ENCODE measurements around the gene BCAP29. TPM values are rescaled to one million over a fixed set of nuclear protein-coding genes. Genes with fewer than 3 reads are reported as not detected.

Gene BCAP29
- total and polyA plus RNA-seq, 2 of the 8 experiments (the other 6 are each of a cell fraction or from before 2014, with no cell fraction given) = 6.8 to 18.1 TPM

- TF ChIP-seq SIN3A (conservative IDR thresholded peaks at IDR 0.05 in 1 of 2, IDR thresholded peaks at IDR 0.05 in 1 of 2; ENCODE audit: low read depth in 1 of 2, low read length in 2 of 2) = peak in 1 of 2 experiments; percentile 31; a peak in 1 of 4 replicates
- TF ChIP-seq CHD2 (IDR thresholded peaks at IDR 0.05; ENCODE audit: low read length) = 0 out of 2 replicates have a peak, but pooled peaks have one; percentile 8
- TF ChIP-seq SAP30 (IDR thresholded peaks at IDR 0.05; ENCODE audit: insufficient read depth, insufficient replicate concordance, low read length) = no peak
- TF ChIP-seq RFX5 (IDR thresholded peaks at IDR 0.05; ENCODE audit: borderline replicate concordance, low read depth, low read length) = no peak
- TF ChIP-seq CBX5 (IDR thresholded peaks at IDR 0.05; ENCODE audit: low read depth, low read length) = no peak
- TF ChIP-seq MAFK (IDR thresholded peaks at IDR 0.05; ENCODE audit: low read depth, low read length) = no peak
- no peak for TF ChIP-seq HDAC2 (IDR thresholded peaks at IDR 0.05; ENCODE audit: borderline replicate concordance in 1 of 2, low read depth in 2 of 2, low read length in 2 of 2)
- no peak for TF ChIP-seq JUND (IDR thresholded peaks at IDR 0.05; ENCODE audit: low read length)
- no peak for TF ChIP-seq BCL11A (IDR thresholded peaks at IDR 0.05; ENCODE audit: low read depth in 2 of 2, low read length in 2 of 2)
- no peak for TF ChIP-seq GABPA (IDR thresholded peaks at IDR 0.05; ENCODE audit: borderline replicate concordance, insufficient read depth, low read length)
- no peak for TF ChIP-seq RXRA (IDR thresholded peaks at IDR 0.05; ENCODE audit: insufficient read depth, low read depth, low read length)
- TF ChIP-seq CTCF (IDR thresholded peaks at IDR 0.05; ENCODE audit: control extremely low read depth in 1 of 3, insufficient read depth in 1 of 3, low read depth in 1 of 3, low read length in 3 of 3) = peak in 2 of 3 experiments; percentile 20 to 25; a peak in 2 of 4 replicates
- no peak for TF ChIP-seq CTBP2 (IDR thresholded peaks at IDR 0.05; ENCODE audit: borderline replicate concordance, insufficient read depth, insufficient read length, low read length)
- TF ChIP-seq MAX (IDR thresholded peaks at IDR 0.05) = no peak
- peak in 1 of 2 experiments; percentile 60 for TF ChIP-seq POLR2A (IDR thresholded peaks at IDR 0.05; ENCODE audit: control extremely low read depth in 1 of 2, low read depth in 2 of 2, low read length in 2 of 2)
- TF ChIP-seq RNF2 (IDR thresholded peaks at IDR 0.05; ENCODE audit: borderline replicate concordance, low read depth, low read length, missing control alignments, poor library complexity, severe bottlenecking) = no peak
- TF ChIP-seq CHD1 (IDR thresholded peaks at IDR 0.05; ENCODE audit: low read depth, low read length) = no peak
- no peak for TF ChIP-seq JUN (IDR thresholded peaks at IDR 0.05; ENCODE audit: low read depth, low read length)
- peak; percentile 86; the same call in 1 of the 2 replicates for TF ChIP-seq RBBP5 (IDR thresholded peaks at IDR 0.05; ENCODE audit: borderline replicate concordance, low read depth, low read length)
Observed at GRCh38 chr7:107579885-107580715, at the start of gene BCAP29 (continued).

Data from H1 (cell line).